Endothelial cell of umbilical vein (primary cell): ENCODE data around the gene CACNA1E. TPM values are rescaled to one million over a fixed set of nuclear protein-coding genes. Genes with fewer than 3 reads are reported as not detected.

Source experiments
- BruUV-seq: library from RNA; stranded (reverse); fragments of 400-500 nt; replicated peaks from 2 replicates; lab custom pipeline; 2021; lab: Mats Ljungman, UMichigan
- CTCF ChIA-PET: fragments of 300-600, 350-600 bp; sonication (Branson Sonifier 250); formaldehyde crosslinking; loops from one replicate; lab custom pipeline; 2021; ENCODE audit warnings: antibody characterized with exemption, inconsistent platforms; lab: Charles Lee
- POLR2A ChIA-PET: fragments of 300-600, 350-600 bp; sonication (Branson Sonifier 250); formaldehyde crosslinking; loops from one replicate; lab custom pipeline; 2021; ENCODE audit warnings: antibody characterized with exemption, inconsistent platforms; lab: Charles Lee
- DNase-seq: peaks from one replicate; pipeline ENCODE4 v3.0.0-alpha.2; 2011; ENCODE audit warnings: low read depth, low spot score
- FAIRE-seq: peaks from 2 replicates; lab custom pipeline; 2011; peaks lifted over from hg19 to GRCh38; lab: Jason Lieb, UNC
- H2AFZ ChIP-seq: 2 replicates; pipeline ENCODE4 v1.6.0; 2012; ENCODE audit warnings: low read depth, low read length, control low read depth, inconsistent platforms
- H3K27ac ChIP-seq: 2 replicates; pipeline ENCODE4 v1.5.1; 2011; ENCODE audit warnings: low read depth, mild to moderate bottlenecking, control low read depth, low read length, moderate library complexity; ENCODE audit not compliant: insufficient read depth
- H3K27me3 ChIP-seq, 2 experiments: 2 replicates each; pipeline versions ENCODE4 v1.6.0 to v1.6.1; 2011; ENCODE audit warnings: low read length in 2 of 2, mixed read lengths in 1 of 2; ENCODE audit not compliant: control insufficient read depth in 2 of 2, insufficient read depth in 2 of 2
- H3K36me3 ChIP-seq, 2 experiments: 2 replicates in 1 of 2; 3 replicates in 1 of 2; pipeline ENCODE4 v1.5.1; 2011; ENCODE audit warnings: low read length in 2 of 2, mild to moderate bottlenecking in 1 of 2, moderate library complexity in 1 of 2; ENCODE audit not compliant: control insufficient read depth in 2 of 2, insufficient read depth in 2 of 2; ENCODE audit errors: extremely low read depth in 1 of 2
- H3K4me1 ChIP-seq: 3 replicates; pipeline ENCODE4 v1.5.1; 2011; ENCODE audit warnings: mild to moderate bottlenecking, low read length; ENCODE audit not compliant: control insufficient read depth, insufficient read depth; ENCODE audit errors: extremely low read depth
- H3K4me2 ChIP-seq: 2 replicates; pipeline ENCODE4 v1.6.1; 2011; ENCODE audit warnings: low read length, control low read depth, mixed read lengths; ENCODE audit not compliant: insufficient read depth
- H3K4me3 ChIP-seq, 3 experiments: fragments of 200-600 bp in 1 of 3; sonication (generic), shearing (Covaris generic) in 1 of 3; replicated peaks in 1 of 3; 2 replicates each; pipeline ENCODE4 v1.5.1; 2011 to 2016; ENCODE audit warnings: control low read depth in 3 of 3, low read length in 3 of 3, mild to moderate bottlenecking in 2 of 3, inconsistent platforms in 1 of 3, low read depth in 1 of 3, moderate library complexity in 1 of 3; ENCODE audit not compliant: insufficient read depth in 1 of 3
- H3K79me2 ChIP-seq: 2 replicates; pipeline ENCODE4 v1.6.0; 2012; ENCODE audit warnings: low read length, inconsistent platforms; ENCODE audit not compliant: control insufficient read depth, insufficient read depth
- H3K9ac ChIP-seq: replicated peaks from 2 replicates; pipeline ENCODE3; 2011; ENCODE audit warnings: low read length, control low read depth; ENCODE audit not compliant: insufficient read depth; ENCODE audit errors: extremely low read depth
- H3K9me1 ChIP-seq: replicated peaks from 3 replicates; pipeline ENCODE4 v1.6.0; 2011; ENCODE audit warnings: mild to moderate bottlenecking, low read length; ENCODE audit not compliant: control insufficient read depth, insufficient read depth; ENCODE audit errors: extremely low read depth
- H3K9me3 ChIP-seq: replicated peaks from 2 replicates; pipeline ENCODE4 v1.5.1; 2012; ENCODE audit warnings: low read length, inconsistent platforms; ENCODE audit not compliant: control insufficient read depth, insufficient read depth
- H4K20me1 ChIP-seq: replicated peaks from 2 replicates; pipeline ENCODE3; 2011; ENCODE audit warnings: mild to moderate bottlenecking, low read length; ENCODE audit not compliant: control insufficient read depth, insufficient read depth; ENCODE audit errors: extremely low read depth
- CTCF ChIP-seq, 2 donors: IDR thresholded peaks; 1 replicate in 1 of 2; 2 replicates in 1 of 2; pipeline ENCODE4 v1.5.1; 2011; ENCODE audit warnings: low read length in 2 of 2, mild to moderate bottlenecking in 2 of 2, moderate library complexity in 2 of 2, control low read depth in 1 of 2, inconsistent platforms in 1 of 2, low read depth in 1 of 2; ENCODE audit not compliant: insufficient read depth in 1 of 2; ENCODE audit errors: extremely low read depth in 1 of 2
- EZH2 ChIP-seq: IDR thresholded peaks from 2 replicates; pipeline ENCODE4 v1.6.1; 2012; ENCODE audit warnings: borderline replicate concordance, low read depth, mild to moderate bottlenecking, moderate library complexity, low read length, inconsistent platforms; ENCODE audit not compliant: severe bottlenecking
- FOS ChIP-seq: IDR thresholded peaks from 2 replicates; pipeline ENCODE4 v1.6.1; 2011; ENCODE audit warnings: mild to moderate bottlenecking, low read length, moderate library complexity, borderline replicate concordance; ENCODE audit not compliant: insufficient read depth
- GATA2 ChIP-seq: IDR thresholded peaks from 2 replicates; pipeline ENCODE4 v1.7.0; 2011; ENCODE audit warnings: low read depth, mild to moderate bottlenecking, moderate library complexity, mixed read lengths, low read length; ENCODE audit not compliant: insufficient read length, insufficient read depth
- JUN ChIP-seq: IDR thresholded peaks from 2 replicates; pipeline ENCODE4 v1.6.1; 2011; ENCODE audit warnings: borderline replicate concordance, low read depth; ENCODE audit not compliant: insufficient read length, insufficient read depth
- MAX ChIP-seq: IDR thresholded peaks from 2 replicates; pipeline ENCODE4 v1.6.1; 2011; ENCODE audit not compliant: insufficient read depth, insufficient read length
- MYC ChIP-seq: IDR thresholded peaks from one replicate; pipeline ENCODE4 v1.6.1; 2011; ENCODE audit warnings: mild to moderate bottlenecking, low read depth, low read length
- POLR2A ChIP-seq: IDR thresholded peaks from 2 replicates; pipeline ENCODE4 v1.6.1; 2012; ENCODE audit warnings: low read depth, mild to moderate bottlenecking, control low read depth, low read length
- POLR2AphosphoS5 ChIP-seq: IDR thresholded peaks from 2 replicates; pipeline ENCODE4 v1.6.1; 2012; ENCODE audit warnings: low read depth, mild to moderate bottlenecking, control low read depth, low read length, moderate library complexity; ENCODE audit not compliant: insufficient read depth
- dilution Hi-C: fragments of 300-500 bp; cut with MboI; formaldehyde crosslinking; loops from one replicate; pipeline ENCODE4 v1.15.0; 2019; ENCODE audit warnings: low sequenced_read_pairs; ENCODE audit not compliant: extremely low pct_ligation_motif_present
- intact Hi-C: fragments of 100-400 bp; cut with micrococcal nuclease; formaldehyde crosslinking; loops from one replicate; pipeline ENCODE4 v1.10.0; 2022
- polyA plus RNA-seq, 4 experiments: library from polyadenylated mRNA; depleted of rRNA in 3 of 4; stranded (reverse) in 3 of 4; unstranded in 1 of 4; fragments of >200 nt; gene quantifications; 2 replicates each; pipeline versions ENCODE4 v1.2.1 to v1.2.3, GENCODE V29; 2011 to 2012; ENCODE audit warnings: missing spikeins in 1 of 4
- total RNA-seq: library from RNA; stranded (reverse); gene quantifications from 2 replicates; pipeline ENCODE4 v1.2.3, GENCODE V29; 2021

CACNA1E gene
- total and polyA plus RNA-seq, 2 donors (not counting 3 experiments of a cell fraction or from before 2014, with no cell fraction given), result not detected

- BruUV-seq, result no TSS peak
- ChIA-PET POLR2A (no interaction called here), CTCF (no interaction called here)
- Histone ChIP-seq H3K9ac (no peak overlapping the region), H3K4me2 (no peak overlapping the region), H3K79me2 (no peaks in the 10 kb centered on the region), H3K9me1 (no peaks in the 10 kb centered on the region), H2AFZ (no peak overlapping the region), H3K27me3 (no peaks in the 10 kb centered on the region), H3K36me3 (no peaks in the 10 kb centered on the region), H3K9me3 (peaks cover 4% of the 10 kb centered on the region), H3K27ac (no peak overlapping the region), H3K4me3 (no peak overlapping the region), H4K20me1 (no peaks in the 10 kb centered on the region), H3K4me1 (no peaks in the 10 kb centered on the region)
- intact Hi-C loops (no loop called here), dilution Hi-C loops (no loop called here)
- DNase-seq (no peak), FAIRE-seq (no peak)
- TF ChIP-seq EZH2 (no peak), MYC (no peak), POLR2AphosphoS5 (no peak), FOS (no peak), CTCF (IDR thresholded peaks at IDR 0.05; ENCODE audit: extremely low read depth in 1 of 2, insufficient read depth in 1 of 2, low read depth in 1 of 2, low read length in 2 of 2) (no peak), MAX (no peak), GATA2 (no peak), POLR2A (no peak), JUN (no peak)
Observed at GRCh38 chr1:181767001-181767708, 283.8 kb downstream of the CACNA1E start.
